ENCODE measurements around the gene NRAS.
"Not testable (repeated sequence)": the region's sequence is repeated elsewhere in the genome, so short reads cannot be mapped to it uniquely, and the experiment has no call there.

NRAS gene
- total RNA-seq, result 45.8 to 74.0 (median 59.1) reads per million in 4 donors

DNA sequence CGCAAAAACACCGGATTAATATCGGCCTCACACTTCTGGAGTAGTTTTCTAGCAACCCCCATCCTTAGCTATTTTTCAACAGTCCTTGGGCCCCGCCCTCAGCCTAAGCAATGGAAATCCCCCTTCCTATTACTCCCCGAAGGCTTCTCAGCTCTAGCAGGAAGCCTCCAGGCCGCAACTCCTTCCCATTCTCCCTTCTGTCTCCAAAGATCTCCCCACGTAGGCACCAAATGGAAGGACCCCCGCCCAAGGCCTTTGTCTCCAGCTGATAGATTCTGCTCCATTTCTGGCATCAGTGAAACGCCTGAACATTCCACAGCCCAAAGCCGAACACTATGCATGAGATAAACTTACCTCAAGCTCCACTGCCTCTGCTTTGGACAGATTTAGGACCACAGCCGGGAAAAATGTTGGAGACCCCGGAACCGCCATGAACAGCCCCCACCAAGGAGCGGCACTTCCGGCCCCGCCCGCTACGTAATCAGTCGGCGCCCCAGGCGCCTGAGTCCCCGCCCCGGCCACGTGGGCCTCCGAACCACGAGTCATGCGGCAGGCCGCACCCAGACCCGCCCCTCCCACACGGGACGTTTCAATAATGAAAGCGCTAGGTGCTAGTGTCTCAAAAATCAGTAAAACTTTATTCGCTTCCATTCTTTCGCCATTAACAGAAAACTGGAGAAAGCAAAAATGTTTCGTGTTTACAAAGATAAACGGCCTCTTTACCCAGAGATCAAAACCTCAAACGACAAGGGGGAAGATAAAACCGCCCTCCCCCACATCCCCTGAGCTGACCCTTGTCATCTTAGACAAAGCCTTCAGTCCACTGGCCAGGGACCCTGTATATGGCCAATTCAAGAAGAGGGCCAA, at the start of gene NRAS:
TSS of gene NRAS (minus strand) at position 468 of the 867 bp plus-strand sequence. CDS start 611 bp downstream, outside the sequence.
- DNase-seq, result peak; percentile 87 to 95 (median 93)

DNA sequence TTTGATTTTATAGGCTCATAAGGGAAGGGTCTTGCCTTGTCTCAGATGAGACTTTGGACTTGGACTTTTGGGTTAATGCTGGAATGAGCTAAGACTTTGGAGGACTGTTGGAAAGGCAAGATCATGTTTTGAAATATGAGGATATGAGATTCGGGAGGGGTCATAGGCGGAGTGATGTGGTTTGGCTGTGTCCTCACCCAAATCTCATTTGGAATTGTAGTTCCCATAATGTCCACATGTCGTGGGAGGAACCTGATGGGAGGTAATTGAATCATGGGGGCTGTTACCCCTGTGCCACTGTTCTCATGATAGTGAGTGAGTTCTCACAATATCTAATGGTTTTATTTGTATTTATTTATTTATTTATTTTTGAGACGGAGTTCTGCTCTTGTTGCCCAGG, 48.1 kb upstream of the NRAS start:
- DNase-seq, result no peak

DNA sequence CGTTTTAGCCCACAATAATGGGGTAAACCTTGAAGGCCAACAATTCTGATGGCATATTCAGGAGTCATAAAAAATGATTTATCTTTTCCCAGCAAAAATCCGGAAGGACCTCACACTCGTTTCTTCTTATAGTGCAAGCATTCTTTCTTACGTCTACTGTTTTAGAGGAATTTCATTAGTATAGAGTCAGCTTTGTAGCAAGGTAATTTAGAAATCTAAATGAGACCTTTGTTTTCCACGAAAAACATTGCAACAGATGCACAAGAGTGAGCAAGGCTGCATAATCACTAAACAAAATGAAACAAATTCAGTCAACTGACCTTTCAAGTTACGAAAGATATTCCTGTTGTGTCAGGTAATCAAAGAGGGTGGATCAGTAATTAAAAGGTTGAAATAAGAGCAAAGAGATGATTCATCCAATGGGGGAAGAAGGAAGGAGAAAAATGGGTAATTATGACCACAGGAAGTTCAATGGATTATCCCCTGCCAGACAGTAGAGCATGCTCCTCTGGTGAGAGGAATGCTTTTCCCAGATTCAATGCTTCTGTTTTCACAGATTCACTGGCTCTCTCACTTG, 41.8 kb upstream of the NRAS start:
- no peak for DNase-seq

DNA sequence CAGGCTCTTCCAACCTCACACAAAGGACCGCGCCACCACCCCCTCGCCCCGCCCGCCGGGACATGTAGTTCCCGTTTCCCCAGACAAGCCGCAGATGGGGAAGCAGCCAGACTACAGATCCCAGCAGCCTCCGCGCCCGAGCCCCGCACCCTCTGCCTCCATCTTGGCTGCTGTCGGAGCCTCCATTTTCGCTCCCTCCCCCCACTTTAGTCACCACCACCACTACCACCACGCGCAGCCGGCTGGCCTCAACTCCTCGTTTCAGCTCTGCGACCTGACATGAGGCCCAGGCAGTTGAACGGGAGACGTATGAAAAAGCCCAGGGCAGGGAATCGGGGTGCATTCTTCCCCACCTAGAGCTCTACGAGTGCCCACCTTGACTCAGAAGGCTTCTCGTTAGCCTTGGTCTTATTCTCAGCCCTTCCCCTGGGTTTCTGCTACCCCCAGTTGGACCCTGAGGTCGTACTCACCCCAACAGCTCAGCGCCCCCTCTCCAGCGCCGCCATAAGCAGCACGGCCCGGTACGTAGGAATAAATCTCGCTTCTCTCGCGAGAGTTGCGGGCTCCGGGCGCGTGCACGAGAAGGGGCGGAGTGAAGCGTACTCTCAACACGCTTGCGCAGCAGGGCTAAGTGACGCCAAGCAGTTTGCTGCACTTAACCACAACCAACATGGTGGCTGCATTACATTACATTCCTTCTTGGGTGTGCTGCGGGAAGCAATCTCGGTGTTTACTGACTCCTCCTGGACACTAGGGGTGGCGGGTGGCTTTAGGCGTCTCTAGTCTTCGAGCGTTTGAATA, 41.1 kb upstream of the NRAS start, which contains the start of gene CSDE1:
TSS of gene CSDE1 (minus strand) at position 530 of the 801 bp plus-strand sequence. CDS start 18,094 bp downstream, outside the sequence.
- peak; percentile 93 to 97 (median 95) for DNase-seq

DNA sequence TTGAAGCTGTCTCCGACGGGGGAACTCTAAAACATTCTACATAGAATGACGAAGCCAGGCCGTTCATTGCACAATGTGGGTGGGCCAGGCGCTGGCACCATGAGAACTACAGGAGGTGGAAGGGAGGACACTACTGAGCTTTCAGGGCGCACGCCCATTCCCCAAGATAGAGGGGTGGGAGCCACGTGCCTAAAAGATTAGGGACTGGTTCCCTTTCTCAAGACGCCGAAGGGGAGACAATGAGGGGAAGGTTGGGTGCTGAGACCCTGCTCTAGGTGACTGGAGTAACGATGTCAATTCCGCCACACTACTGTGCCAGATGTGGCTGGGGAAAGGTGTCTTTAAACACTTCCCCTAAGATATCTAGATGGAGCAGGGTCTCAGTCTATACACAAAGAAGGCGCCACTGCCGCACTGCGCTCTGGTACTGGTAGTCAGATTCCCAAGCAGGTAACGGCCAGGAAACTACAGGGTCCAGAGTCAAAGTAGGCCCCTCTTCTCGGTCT, 40.4 kb upstream of the NRAS start:
- no peak for DNase-seq

DNA sequence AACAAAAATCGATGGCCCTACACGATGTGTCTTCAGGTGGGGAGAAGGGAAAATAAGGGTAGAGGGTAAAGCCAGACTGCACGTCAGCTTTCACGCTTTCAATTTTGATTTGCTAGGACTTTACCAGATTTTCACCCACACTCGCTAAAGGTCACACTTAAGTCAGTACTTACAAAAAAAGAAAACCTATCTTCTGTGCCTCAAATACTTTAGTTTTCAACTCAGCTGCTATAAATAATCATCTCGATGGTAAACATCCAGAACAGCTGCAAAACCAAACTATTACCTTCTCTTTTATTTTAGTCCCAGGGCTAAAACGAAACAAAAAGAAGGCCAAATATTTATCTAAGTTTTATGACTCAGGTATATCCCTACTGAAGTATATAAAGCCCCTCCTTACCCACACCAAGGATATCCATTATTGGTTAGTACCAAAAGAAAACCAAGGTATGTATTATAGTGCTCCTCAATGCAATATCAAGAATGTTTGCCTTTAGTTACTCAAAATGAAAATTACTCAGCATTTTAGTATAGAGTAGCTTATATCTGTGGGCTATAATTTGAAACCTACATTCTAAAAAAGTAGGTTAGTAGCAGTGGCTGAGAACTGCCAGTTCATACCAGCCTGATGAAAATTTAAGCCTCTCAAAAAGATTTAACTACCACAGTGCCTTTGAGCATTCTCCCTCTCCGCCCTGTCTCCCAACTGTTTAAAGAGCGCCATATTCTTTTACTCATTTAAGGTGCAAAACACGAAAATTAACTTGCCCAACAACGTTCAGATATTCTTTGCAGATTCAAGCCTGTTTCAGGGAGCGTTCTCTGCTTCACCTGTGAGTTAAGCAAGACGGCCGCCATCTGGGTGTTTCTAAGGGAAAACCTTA, 39.7 kb upstream of the NRAS start:
- no peak for DNase-seq

DNA sequence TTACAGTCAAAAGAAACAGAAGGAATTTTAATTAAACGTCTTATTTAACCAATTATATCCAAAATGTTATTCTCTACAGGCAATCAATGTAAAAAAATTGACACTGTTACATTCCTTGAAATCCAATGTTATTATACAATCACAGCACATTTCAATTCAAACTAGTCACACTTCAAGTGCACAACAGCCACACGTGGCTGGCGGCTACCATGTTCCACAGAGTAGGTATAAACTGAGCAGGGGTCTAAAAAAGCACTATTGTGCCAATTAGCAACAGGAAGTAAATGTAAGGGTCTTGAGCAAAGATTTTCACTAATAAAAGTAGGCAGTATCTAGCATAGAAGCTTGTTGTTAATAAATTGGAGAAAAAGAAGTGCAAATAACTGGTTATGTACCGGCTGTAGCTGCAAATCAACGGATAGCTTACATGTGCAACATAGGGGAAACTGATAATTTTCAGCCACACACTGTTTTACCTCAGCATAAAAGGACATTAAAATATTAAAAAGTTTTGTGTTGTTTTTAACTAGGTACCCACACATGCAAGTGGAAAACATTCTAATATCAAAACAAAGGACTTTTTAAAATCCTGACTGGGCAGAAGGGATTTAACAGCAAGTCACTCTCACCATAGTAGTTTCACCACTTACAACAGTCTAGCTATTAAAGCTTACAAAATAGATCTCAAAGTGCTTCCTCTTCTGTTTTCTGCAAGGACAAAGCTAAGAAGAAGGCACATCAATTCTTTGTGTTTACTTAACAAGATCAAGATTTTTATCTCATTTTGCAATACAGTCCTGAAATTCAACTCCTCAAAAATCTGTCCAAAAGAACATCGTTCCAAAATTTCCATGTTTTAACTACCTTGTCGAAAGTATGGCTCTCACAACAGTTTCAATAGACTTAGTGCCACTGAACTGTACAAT, 38.7 kb upstream of the NRAS start:
- no peak for DNase-seq

DNA sequence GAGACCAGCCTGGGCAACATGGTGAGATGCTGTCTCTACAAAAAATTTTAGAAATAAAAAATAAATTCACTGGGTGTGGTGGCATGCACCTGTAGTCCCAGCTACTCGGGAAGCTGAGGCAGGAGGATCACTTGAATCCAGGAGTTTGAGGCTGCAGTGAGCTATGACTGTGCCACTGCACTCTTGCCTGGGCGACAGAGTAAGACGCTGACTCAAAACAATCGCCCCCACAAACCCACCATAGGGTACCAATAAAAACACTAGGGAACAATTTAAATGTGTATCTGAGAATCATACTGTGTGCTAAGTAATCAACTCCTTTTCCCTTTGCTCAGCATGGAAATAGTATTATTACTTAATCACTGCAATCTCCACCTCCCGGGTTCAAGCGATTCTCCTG, 37.1 kb upstream of the NRAS start:
- DNase-seq, result not testable (repeated sequence)

DNA sequence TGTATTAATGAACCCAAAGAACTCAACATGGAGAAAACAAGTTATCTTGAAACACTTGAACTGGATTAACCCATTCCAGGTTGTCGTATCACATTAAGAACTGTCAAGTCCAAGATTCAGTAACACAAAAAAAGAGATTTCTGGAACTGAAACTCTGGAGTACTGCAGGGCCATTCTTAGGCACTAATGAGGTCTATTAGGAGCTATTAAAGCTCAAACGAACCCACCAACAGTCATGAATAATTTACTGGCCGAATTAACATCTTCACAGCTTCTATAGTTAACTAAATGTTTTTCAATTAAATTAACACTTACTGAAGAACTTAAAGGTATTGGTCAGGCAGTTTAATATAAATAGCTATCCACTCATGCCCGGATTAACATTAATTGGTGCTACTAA, 36.6 kb upstream of the NRAS start:
- no peak for DNase-seq

DNA sequence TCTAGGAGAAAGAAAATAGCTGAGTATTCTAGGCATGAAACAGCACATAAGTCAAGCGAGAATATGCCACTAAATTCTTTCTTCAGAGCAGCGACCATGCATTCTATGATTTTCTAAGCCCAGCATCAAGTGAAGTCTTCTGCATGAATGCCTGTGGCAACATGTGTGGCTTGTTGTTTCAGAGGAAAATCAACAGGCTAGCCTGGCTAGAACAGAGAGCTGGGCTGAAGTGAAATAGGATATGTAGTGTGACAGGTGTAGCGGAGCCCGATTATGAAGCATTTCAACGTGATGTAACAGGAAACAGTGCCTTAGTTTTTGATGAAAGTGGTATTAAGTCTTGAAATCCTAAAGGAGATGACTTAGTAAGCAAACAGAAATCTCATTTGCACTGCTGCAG, 34.2 kb upstream of the NRAS start:
- DNase-seq, result no peak

DNA sequence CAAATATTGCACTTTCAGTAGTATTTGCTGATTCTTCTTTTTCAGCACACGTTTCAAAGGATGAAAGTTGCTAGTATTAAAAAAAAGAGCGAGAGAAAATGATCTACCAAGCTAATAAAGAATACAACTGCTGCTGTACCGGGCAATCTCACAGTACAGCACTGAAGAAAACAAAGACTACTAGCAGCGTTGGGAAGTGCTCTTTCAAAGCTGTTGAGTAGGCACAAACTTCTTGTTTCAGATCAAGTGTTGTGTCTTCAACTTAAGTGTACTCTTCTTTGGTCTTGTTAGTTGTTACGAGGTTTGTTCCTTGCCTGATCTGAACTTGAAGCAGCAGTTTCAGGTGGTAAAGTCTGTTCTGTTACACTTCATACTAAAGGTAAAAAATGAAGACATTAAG, 33.3 kb upstream of the NRAS start:
- no peak for DNase-seq

DNA sequence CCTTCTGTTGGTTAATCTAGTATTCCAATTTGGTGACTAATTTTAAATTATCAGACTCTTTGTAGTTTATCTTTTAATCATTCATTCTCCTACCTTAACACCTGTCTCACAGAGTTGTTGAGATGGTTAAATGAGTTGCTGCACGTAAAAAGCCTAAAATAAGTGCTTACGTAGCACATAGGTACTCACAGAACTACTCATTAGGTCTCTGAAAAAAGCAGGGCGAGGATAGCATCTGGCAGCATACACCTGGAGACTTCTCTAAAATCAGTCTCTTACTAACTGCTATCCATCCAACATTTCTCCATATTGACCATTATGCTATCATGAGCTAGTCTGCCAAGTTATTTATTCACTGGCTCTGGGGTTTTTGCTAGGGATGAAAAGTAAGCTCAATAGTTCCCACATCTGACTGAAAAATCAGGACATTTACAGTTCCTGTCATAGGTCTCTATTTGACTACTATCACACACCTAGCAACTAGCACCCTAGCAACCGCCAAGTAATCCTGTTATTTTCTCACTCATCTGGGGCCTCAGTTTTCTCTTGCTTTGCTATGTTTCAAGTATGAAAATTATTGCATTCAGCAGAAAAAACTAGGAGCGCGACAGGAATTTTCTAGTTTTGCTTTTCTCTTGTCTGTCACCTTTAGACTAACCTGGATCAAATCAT, 30.0 kb upstream of the NRAS start:
- DNase-seq, result peak in 1 of 5 donors; percentile 22

DNA sequence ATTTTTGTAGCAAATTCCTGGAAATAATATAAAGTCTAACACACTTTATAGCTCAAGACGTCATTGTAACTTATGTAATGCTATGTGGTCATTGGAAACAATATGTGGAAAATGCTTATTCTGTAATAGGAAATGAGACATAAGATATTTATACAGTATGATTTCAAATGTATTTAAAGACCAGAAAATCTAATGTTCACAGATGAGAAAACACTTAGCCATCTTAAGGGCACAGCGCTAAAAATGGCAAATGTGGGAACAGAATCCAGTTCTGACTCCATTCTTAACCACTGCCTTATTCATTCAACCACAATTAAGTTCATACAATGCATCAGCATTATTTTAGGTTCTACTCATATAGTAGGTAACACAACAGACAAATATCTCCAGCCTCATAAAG, 28.7 kb upstream of the NRAS start:
- DNase-seq, result peak in 1 of 5 donors; percentile 26

DNA sequence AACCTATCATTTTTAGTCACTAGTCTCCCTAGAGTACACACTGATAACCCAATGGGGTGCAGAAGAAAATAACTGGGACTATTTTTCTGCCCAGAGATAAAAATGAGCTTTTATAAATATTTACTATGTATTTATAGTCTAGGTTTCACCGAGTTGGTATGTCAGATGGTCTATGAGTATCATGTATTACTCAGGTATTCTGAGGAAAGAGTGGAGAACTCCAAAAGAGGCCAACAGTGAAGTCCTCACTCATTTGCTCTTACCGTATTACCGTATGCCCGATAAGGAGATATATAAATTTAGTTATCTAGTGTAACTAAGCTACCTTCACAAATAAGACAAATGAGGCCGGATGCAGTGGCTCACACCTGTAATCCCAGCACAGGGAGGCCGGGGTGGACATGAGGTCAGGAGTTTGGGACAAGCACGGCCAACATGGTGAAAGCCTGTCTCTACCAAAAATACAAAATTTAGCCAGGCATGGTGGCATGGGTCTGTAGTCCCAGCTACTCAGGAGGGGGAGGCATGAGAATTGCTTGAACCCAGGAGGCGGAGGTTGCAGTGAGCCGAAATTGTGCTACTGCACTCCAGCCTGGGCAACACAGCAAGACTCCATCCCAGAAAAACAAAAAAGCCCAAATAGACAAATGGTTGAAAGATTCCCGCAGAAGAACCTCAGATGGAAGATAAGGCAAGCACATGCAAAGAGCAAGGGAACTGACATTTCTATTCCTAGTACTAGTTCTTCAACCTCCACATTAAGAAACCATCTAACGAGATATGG, 25.6 kb upstream of the NRAS start:
- no peak for DNase-seq

DNA sequence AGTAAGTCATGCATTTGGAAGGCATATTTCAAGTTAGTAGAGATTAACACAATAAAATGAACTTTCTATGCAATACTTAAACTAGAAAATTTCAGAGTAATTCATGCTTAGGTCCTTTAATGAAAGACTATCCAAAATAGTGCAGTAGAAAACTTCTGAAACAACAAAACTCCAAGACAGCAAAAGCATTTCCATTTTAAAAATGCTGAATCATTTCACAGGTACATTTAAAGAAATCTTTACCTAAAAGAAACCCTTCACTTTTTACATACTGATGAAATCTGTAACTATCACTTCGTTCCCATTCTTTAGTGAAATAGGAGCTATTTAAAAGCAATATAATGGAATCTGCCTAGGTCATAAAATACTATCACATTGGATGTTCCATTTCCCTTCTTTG, 23.8 kb upstream of the NRAS start:
- DNase-seq, result no peak

DNA sequence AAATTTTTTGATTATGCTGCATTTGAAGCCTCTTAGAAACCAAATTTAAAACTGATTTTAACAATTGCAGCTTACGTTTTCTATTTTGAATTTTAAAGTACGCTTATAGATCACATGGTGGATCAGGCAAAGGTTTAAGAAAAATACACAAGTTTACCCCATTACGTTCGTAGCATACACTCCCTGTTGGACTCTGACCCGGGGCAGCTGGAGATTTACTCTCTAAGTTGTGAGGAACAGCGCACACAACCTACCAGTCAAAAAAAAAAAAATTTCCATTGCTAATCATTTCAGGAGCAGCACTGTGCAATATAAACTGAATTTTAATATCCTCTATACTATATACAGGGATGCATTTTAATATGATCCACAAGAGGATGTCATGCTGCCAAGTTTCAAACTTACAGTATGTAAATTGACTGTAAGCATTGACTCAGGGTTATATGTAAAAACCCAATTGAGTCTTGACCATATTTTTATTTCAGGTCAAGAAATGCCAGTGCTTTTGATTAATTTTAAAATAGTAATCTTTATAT, 20.8 kb upstream of the NRAS start:
- no peak for DNase-seq

DNA sequence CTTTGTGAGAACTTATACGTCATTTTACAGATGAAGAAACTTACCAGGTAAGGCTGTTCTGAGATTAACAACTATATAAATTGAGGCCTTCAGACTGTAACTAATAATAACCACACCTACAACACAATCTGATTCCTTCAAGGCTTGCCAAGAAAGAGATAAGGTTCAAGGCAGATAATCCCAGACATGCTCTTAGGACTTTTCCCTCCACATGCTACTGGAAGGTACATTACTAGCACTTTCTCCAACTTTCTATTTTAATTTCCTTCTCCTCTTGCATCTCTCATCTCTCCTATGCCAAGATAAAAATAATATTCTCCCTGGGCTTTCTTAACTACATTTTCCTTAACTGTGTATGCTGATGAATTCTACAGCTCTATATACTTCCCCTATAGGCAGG, 18.9 kb upstream of the NRAS start:
- DNase-seq, result no peak

DNA sequence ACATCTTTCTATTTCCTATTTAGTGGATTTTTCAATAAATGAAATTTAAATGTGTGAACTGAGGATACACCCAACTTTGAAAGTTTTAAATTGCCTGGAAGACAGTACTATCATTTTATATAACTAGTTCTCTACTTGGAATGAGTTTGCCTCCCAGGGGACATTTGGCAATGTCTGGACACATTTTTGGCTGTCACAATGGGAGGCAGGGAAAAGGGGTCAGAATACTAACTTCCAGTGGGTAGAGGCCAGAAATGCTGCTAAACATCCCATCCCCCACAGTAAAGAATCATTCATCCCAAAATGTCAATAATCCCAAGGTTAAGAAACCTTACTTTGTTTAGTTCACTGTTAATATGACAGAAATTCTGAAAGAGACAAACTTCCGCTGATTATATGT, 13.2 kb upstream of the NRAS start:
- no peak for DNase-seq

DNA sequence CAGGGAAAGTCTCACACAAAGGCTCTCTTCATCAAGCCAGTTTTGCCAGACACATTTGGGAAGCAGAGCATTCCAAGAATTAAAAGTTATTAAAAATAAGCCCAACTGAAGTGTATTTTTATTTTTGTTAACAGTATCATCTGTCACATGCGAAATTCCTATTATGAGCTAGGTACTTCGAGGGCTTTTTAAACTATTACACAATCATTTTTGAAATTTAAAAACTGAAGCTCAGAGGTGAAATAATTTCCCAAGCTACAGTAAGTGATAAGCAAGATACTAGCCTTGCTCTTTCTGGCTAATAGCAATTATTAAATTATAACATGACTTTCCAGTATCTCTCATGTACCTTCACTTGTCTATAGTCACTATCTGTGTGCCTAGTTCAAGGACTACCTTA, 12.0 kb upstream of the NRAS start:
- DNase-seq, result no peak
